Vagina (tissue), 2 donors: ENCODE results near the gene FLYWCH1. TPM values are rescaled to one million over a fixed set of nuclear protein-coding genes. Genes with fewer than 3 reads are reported as not detected.

Experiments
- DNase-seq, 2 donors: peaks; one replicate each; pipeline ENCODE4 v3.0.0-alpha.2; 2017; ENCODE audit errors: extremely low spot score in 2 of 2
- H3K27ac ChIP-seq: fragments of 200-600 bp; sonication (generic); one replicate; pipeline ENCODE4 v1.5.1; 2019
- H3K27me3 ChIP-seq: fragments of 200-600 bp; sonication (generic); one replicate; pipeline ENCODE4 v1.5.1; 2019
- H3K36me3 ChIP-seq, 2 donors: fragments of 200-600 bp; sonication (generic); one replicate each; pipeline ENCODE4 v1.5.1; 2017 to 2019
- H3K4me1 ChIP-seq: fragments of 200-600 bp; sonication (generic); one replicate; pipeline ENCODE4 v1.5.1; 2019
- H3K4me3 ChIP-seq, 2 donors: fragments of 200-600 bp; sonication (generic); 1 replicate in 1 of 2; 2 replicates in 1 of 2; pipeline ENCODE4 v1.5.1; 2016 to 2019
- H3K9me3 ChIP-seq: fragments of 200-600 bp; sonication (generic); one replicate; pipeline ENCODE4 v1.5.1; 2019
- CTCF ChIP-seq, 3 experiments: fragments of 450-650 bp in 2 of 3; fragments of 200-600 bp in 1 of 3; sonication (generic) in 1 of 3; IDR thresholded peaks; one replicate each; pipeline ENCODE4 v1.5.1; 2017 to 2019; ENCODE audit warnings: antibody characterized with exemption in 3 of 3, mild to moderate bottlenecking in 2 of 3, moderate library complexity in 2 of 3
- POLR2A ChIP-seq, 2 donors: fragments of 450-650 bp; IDR thresholded peaks; one replicate each; pipeline ENCODE4 v1.6.1; 2017; ENCODE audit warnings: antibody characterized with exemption in 2 of 2, mild to moderate bottlenecking in 2 of 2, moderate library complexity in 2 of 2
- POLR2AphosphoS5 ChIP-seq, 2 donors: sonication (generic); formaldehyde crosslinking; IDR thresholded peaks; one replicate each; pipeline ENCODE4 v1.9.0; 2017; ENCODE audit warnings: antibody characterized with exemption in 2 of 2, mild to moderate bottlenecking in 2 of 2, low read depth in 1 of 2; ENCODE audit not compliant: insufficient read depth in 1 of 2
- intact Hi-C: fragments of 100-400 bp; cut with DNase I; formaldehyde crosslinking; loops from one replicate; pipeline ENCODE4 v1.15.1; 2023
- total RNA-seq: library from RNA; depleted of rRNA; stranded (reverse); fragments of >200 nt; gene quantifications from one replicate; pipeline ENCODE4 v1.2.3, GENCODE V29; 2016

Gene FLYWCH1
- total RNA-seq, 1 donor from 2014 or later, result 32.9 TPM

GRCh38 chr16:2904100-2904921 is 7.4 kb upstream of the FLYWCH1 start:
- DNase-seq, result no peak

GRCh38 chr16:2904922-2905240 is 6.8 kb upstream of the FLYWCH1 start:
- Histone ChIP-seq H3K27ac (peak overlapping the region; percentile 92), H3K36me3 (no peaks in the 10 kb centered on the region), H3K4me3 (peak overlapping the region; percentile 71 to 86), H3K27me3 (no peaks in the 10 kb centered on the region), H3K9me3 (no peaks in the 10 kb centered on the region), H3K4me1 (peaks cover 17% of the 10 kb centered on the region)
- TF ChIP-seq POLR2A (IDR thresholded peaks at IDR 0.05) (no peak), CTCF (IDR thresholded peaks at IDR 0.05) (no peak), POLR2AphosphoS5 (IDR thresholded peaks at IDR 0.05; ENCODE audit: insufficient read depth in 1 of 2, low read depth in 1 of 2) (no peak)
- intact Hi-C loops, result loop anchor here (2.0 to 5.0 kb wide), 2 partner anchors 22 to 33 kb away; partner anchors contain the start of gene FLYWCH2
- no peak for DNase-seq

More at GRCh38 chr16:2904100-2904921, 7.4 kb upstream of the FLYWCH1 start:
- H3K36me3 ChIP-seq, result no peaks in the 10 kb centered on the region
- peak overlapping the region; percentile 71 to 86 for H3K4me3 ChIP-seq
- no peaks in the 10 kb centered on the region for H3K9me3 ChIP-seq
- H3K4me1 ChIP-seq, result peaks cover 17% of the 10 kb centered on the region
- H3K27ac ChIP-seq, result peak overlapping the region; percentile 92
- intact Hi-C loops, result loop anchor here (2.0 kb wide), 1 partner anchor 22 kb away; the partner anchor contains the start of gene FLYWCH2
- H3K27me3 ChIP-seq, result no peaks in the 10 kb centered on the region
- TF ChIP-seq POLR2A (IDR thresholded peaks at IDR 0.05) (no peak), CTCF (IDR thresholded peaks at IDR 0.05) (peak; percentile 70 to 95 (median 90)), POLR2AphosphoS5 (IDR thresholded peaks at IDR 0.05; ENCODE audit: insufficient read depth in 1 of 2, low read depth in 1 of 2) (peak; percentile 72 to 73)

DNA sequence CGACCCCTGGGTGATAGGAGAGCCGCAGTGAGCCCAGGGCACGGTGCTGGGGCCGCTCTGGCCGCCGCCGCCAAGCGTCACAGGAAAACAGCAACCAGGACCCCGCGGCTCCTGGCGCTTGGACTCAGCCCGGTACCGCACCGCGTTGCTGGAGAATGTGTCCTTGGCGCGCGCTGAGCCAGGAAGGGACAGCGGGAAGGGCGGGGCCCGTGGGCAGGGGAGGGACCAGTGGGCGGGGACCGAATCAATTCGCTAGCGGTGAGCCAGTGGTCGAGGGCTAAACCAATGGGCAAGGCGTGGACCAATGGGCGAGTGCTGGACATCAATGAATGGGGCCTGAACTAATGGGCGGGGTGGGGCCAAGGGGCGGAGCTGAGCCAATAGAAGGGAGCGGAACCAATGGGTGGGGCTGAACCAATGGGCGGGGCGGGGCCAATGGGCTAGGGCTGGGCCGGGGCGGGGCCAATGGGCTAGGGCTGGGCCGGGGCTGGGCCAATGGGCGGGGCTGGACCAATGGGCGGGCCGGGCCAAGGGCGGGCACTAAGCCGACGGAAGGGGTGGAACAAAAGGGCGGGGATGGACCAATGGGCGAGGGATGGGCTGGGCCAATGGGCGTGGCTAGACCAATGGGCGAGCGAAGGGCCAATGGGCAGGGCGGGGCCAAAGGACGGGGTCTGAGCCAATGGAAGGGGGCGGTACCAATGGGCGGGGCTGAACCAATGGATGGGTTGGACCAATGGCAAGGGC is 6.3 kb upstream of the FLYWCH1 start:
- intact Hi-C loops, result loop anchor here (2.0 to 5.0 kb wide), 2 partner anchors 23 to 33 kb away; partner anchors contain the start of gene FLYWCH2
- no peaks in the 10 kb centered on the region for H3K9me3 ChIP-seq
- peak in 1 of 2 donors; percentile 91 for TF ChIP-seq POLR2A (IDR thresholded peaks at IDR 0.05)
- no peak for TF ChIP-seq CTCF (IDR thresholded peaks at IDR 0.05)
- TF ChIP-seq POLR2AphosphoS5 (IDR thresholded peaks at IDR 0.05; ENCODE audit: insufficient read depth in 1 of 2, low read depth in 1 of 2), result peak; percentile 40 to 97

DNA sequence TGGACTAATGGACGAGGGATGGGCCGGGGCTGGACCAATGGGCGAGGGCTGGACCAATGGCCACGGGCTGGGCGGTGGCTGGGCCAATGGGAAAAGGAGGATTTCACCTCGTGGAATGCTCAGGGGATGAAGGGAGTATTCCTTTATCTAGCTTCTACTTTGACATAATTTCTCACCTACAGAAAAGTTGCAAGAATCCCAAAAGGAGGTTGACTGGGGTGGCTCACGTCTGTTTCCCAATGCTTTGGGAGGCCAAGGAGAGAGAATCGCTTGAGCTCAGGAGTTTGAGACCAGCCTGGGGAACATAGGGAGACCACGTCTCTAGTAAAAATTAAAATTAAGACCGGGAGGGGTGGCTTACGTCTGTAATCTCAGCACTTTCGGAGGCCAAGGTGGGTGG is 5.7 kb upstream of the FLYWCH1 start:
- DNase-seq, result no peak
- TF ChIP-seq POLR2A (IDR thresholded peaks at IDR 0.05), result no peak
- no peak for TF ChIP-seq POLR2AphosphoS5 (IDR thresholded peaks at IDR 0.05; ENCODE audit: insufficient read depth in 1 of 2, low read depth in 1 of 2)
- no peak for TF ChIP-seq CTCF (IDR thresholded peaks at IDR 0.05)
- intact Hi-C loops, result loop anchor here (2.0 to 5.0 kb wide), 2 partner anchors 23 to 34 kb away; partner anchors contain the start of gene FLYWCH2
- Histone ChIP-seq H3K9me3 (no peaks in the 10 kb centered on the region), H3K4me1 (peaks cover 18% of the 10 kb centered on the region), H3K4me3 (no peak overlapping the region), H3K27ac (no peak overlapping the region), H3K36me3 (no peaks in the 10 kb centered on the region), H3K27me3 (no peaks in the 10 kb centered on the region)

More for the DNA sequence above, 6.3 kb upstream of the FLYWCH1 start:
- Histone ChIP-seq H3K36me3 (no peaks in the 10 kb centered on the region), H3K27ac (peak overlapping the region; percentile 92), H3K4me3 (peak overlapping the region; percentile 71 to 86), H3K27me3 (no peaks in the 10 kb centered on the region), H3K4me1 (peaks cover 17% of the 10 kb centered on the region)
- DNase-seq, result peak in 1 of 2 donors; percentile 100
